OCI-LY3 (cell line): ENCODE results near the gene GLOD4.
"Not testable (repeated sequence)": the region's sequence is repeated elsewhere in the genome, so short reads cannot be mapped to it uniquely, and the experiment has no call there.

Source experiments
- H2AFZ ChIP-seq: fragments of 200-600, 300-600 bp; shearing (Covaris generic); 2 replicates; pipeline ENCODE4 v1.6.0; 2014; ENCODE audit warnings: antibody characterized with exemption, low read depth, low read length
- H3K27ac ChIP-seq: fragments of 200-600, 300-600 bp; sonication (generic); 2 replicates; pipeline ENCODE4 v1.5.1; 2014; ENCODE audit warnings: mild to moderate bottlenecking, low read length, moderate library complexity, mixed read lengths
- H3K27me3 ChIP-seq: fragments of 200-600, 300-600 bp; sonication (generic); 2 replicates; pipeline ENCODE4 v1.6.1; 2014; ENCODE audit warnings: low read depth, low read length, mixed read lengths
- H3K36me3 ChIP-seq: fragments of 200-600, 300-600 bp; sonication (generic); replicated peaks from 2 replicates; pipeline ENCODE3; 2014; ENCODE audit warnings: low read depth, low read length, mixed read lengths
- H3K4me1 ChIP-seq: fragments of 300-600, 200-600 bp; sonication (generic); 2 replicates; pipeline ENCODE4 v1.6.1; 2014; ENCODE audit warnings: low read length, mixed read lengths
- H3K4me2 ChIP-seq: fragments of 200-600, 300-600 bp; sonication (generic); 2 replicates; pipeline ENCODE4 v1.6.1; 2014; ENCODE audit warnings: low read length, mixed read lengths
- H3K4me3 ChIP-seq: fragments of 300-600, 200-600 bp; sonication (generic); 2 replicates; pipeline ENCODE4 v1.5.1; 2014; ENCODE audit warnings: antibody characterized with exemption, mild to moderate bottlenecking, low read length, moderate library complexity
- H3K79me2 ChIP-seq: fragments of 300-600, 200-600 bp; shearing (Covaris generic); 2 replicates; pipeline ENCODE4 v1.6.1; 2014; ENCODE audit warnings: mild to moderate bottlenecking, low read length, mixed read lengths
- H3K9ac ChIP-seq: fragments of 300-600, 200-600 bp; shearing (Covaris generic); 2 replicates; pipeline ENCODE4 v1.6.0; 2014; ENCODE audit warnings: mild to moderate bottlenecking, low read length, moderate library complexity
- H3K9me3 ChIP-seq: fragments of 200-600, 300-600 bp; shearing (Covaris generic); 2 replicates; pipeline ENCODE4 v1.6.1; 2014; ENCODE audit warnings: low read length, mixed read lengths; ENCODE audit not compliant: insufficient read depth
- H4K20me1 ChIP-seq: fragments of 200-600, 300-600 bp; sonication (generic); 2 replicates; pipeline ENCODE4 v1.6.1; 2016; ENCODE audit warnings: low read length, mixed read lengths; ENCODE audit not compliant: insufficient read depth
- EZH2phosphoT487 ChIP-seq: fragments of 200-600 bp; shearing (Covaris generic); IDR thresholded peaks from 2 replicates; pipeline ENCODE4 v1.6.1; 2018; ENCODE audit warnings: antibody characterized with exemption, mixed run types, low read depth
- TF ChIP-seq, protein P1 (sequence below): fragments of 200-600, 300-600 bp; sonication (generic); IDR thresholded peaks from 2 replicates; pipeline ENCODE4 v1.5.1; 2014; ENCODE audit warnings: antibody characterized with exemption, low read length, low read depth

The GLOD4 gene

GRCh38 chr17:792277-792676, 10.2 kb upstream of the GLOD4 start:
- TF ChIP-seq EZH2phosphoT487: no peak
- TF ChIP-seq, protein P1, sequence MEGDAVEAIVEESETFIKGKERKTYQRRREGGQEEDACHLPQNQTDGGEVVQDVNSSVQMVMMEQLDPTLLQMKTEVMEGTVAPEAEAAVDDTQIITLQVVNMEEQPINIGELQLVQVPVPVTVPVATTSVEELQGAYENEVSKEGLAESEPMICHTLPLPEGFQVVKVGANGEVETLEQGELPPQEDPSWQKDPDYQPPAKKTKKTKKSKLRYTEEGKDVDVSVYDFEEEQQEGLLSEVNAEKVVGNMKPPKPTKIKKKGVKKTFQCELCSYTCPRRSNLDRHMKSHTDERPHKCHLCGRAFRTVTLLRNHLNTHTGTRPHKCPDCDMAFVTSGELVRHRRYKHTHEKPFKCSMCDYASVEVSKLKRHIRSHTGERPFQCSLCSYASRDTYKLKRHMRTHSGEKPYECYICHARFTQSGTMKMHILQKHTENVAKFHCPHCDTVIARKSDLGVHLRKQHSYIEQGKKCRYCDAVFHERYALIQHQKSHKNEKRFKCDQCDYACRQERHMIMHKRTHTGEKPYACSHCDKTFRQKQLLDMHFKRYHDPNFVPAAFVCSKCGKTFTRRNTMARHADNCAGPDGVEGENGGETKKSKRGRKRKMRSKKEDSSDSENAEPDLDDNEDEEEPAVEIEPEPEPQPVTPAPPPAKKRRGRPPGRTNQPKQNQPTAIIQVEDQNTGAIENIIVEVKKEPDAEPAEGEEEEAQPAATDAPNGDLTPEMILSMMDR: no peak

GRCh38 chr17:791829-792228, 9.7 kb upstream of the GLOD4 start:
- H4K20me1 ChIP-seq: no peaks in the 10 kb centered on the region
- no peaks in the 10 kb centered on the region for H3K9me3 ChIP-seq
- H3K4me3 ChIP-seq: no peak overlapping the region
- no peak for TF ChIP-seq EZH2phosphoT487
- TF ChIP-seq, protein P1: no peak
- H3K27ac ChIP-seq: no peak overlapping the region
- no peaks in the 10 kb centered on the region for H3K79me2 ChIP-seq
- H3K27me3 ChIP-seq: no peaks in the 10 kb centered on the region
- no peak overlapping the region for H3K9ac ChIP-seq
- H3K4me2 ChIP-seq: no peak overlapping the region
- peaks cover 6% of the 10 kb centered on the region for H3K36me3 ChIP-seq
- no peaks in the 10 kb centered on the region for H3K4me1 ChIP-seq
- H2AFZ ChIP-seq: no peak overlapping the region

More at GRCh38 chr17:792277-792676, 10.2 kb upstream of the GLOD4 start:
- Histone ChIP-seq H3K9ac (no peak overlapping the region), H2AFZ (no peak overlapping the region), H3K27me3 (no peaks in the 10 kb centered on the region), H3K4me2 (no peak overlapping the region), H3K36me3 (peaks cover 6% of the 10 kb centered on the region), H4K20me1 (no peaks in the 10 kb centered on the region), H3K4me1 (no peaks in the 10 kb centered on the region), H3K9me3 (no peaks in the 10 kb centered on the region), H3K79me2 (no peaks in the 10 kb centered on the region), H3K4me3 (no peak overlapping the region), H3K27ac (no peak overlapping the region)

DNA sequence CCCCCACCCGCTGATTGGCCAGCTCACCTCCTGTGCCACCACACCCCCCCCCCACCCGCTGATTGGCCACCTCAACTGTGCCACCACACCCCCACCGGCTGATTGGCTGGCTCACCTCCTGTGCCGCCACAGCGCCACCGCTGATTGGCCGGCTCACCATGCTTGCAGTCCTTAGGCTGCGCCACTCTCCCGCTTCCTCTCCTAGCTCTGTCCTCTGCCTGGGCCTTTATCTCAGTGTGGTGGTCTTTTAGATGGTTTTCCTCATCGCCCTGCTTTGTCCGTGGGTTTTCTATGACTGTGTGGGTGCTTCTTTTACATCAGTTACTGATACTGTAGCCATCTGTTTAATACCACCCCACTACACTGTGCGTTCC, 8.8 kb upstream of the GLOD4 start:
- not testable (repeated sequence) for H3K27me3 ChIP-seq, H3K4me2 ChIP-seq, H2AFZ ChIP-seq, H3K4me3 ChIP-seq, H3K9ac ChIP-seq, H3K27ac ChIP-seq, H4K20me1 ChIP-seq, H3K36me3 ChIP-seq, H3K79me2 ChIP-seq, H3K4me1 ChIP-seq, H3K9me3 ChIP-seq

GRCh38 chr17:789931-790873, 8.1 kb upstream of the GLOD4 start:
- not testable (repeated sequence) for H3K79me2 ChIP-seq, H4K20me1 ChIP-seq, H3K4me1 ChIP-seq, H3K9me3 ChIP-seq, H3K4me2 ChIP-seq, H3K36me3 ChIP-seq, H3K27ac ChIP-seq, H3K27me3 ChIP-seq, H3K4me3 ChIP-seq, H3K9ac ChIP-seq, H2AFZ ChIP-seq

DNA sequence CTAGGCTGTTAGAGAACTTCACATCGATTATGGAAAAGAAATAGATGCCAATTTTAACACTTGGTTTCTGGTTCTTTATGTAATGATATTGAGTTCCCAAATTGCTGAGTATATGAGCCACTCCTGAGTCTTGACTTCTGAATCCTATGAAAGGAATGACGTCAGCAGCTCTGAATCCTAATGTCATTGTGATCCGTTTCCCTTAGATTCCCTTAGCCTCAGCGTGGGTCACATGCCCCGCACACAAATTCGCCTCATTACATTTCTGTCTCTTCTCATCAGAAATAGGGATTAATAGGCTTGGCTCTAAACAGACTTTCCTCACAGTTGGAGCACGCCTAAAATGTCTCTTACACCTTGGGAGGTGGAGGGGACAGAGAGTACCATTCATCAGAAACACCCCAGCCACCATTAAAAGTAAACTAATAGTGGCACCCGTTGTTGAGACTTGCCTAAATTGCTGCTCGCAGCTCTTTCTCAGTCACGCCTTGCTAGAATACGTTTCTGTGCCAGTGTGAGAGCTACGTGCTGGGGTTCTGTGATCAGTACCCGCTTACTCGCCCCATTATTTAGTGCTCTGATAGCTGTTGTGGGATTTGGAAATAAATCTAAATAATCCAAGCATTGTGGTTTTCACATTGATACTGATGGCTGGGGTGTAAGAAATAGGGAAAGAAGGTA, 7.2 kb upstream of the GLOD4 start:
- H3K36me3 ChIP-seq: peaks cover 7% of the 10 kb centered on the region

More for the DNA sequence above, 7.2 kb upstream of the GLOD4 start:
- Histone ChIP-seq H3K27me3 (no peaks in the 10 kb centered on the region), H3K4me3 (no peak overlapping the region), H3K9me3 (no peaks in the 10 kb centered on the region), H3K27ac (no peak overlapping the region), H3K4me2 (no peak overlapping the region), H2AFZ (no peak overlapping the region), H3K9ac (no peak overlapping the region), H3K4me1 (no peaks in the 10 kb centered on the region), H3K79me2 (peaks cover 16% of the 10 kb centered on the region), H4K20me1 (no peaks in the 10 kb centered on the region)
- TF ChIP-seq, protein P1: no peak
- no peak for TF ChIP-seq EZH2phosphoT487
